ENCODE measurements around the gene NR2E1. TPM values are rescaled to one million over a fixed set of nuclear protein-coding genes. Genes with fewer than 3 reads are reported as not detected.

Gene NR2E1
- total RNA-seq, 1 experiment from 2014 or later: not detected

- ChIA-PET POLR2A (no interaction called here), CTCF (interaction anchor here (0.8 to 2.2 kb wide), 2 partner anchors 11 to 370 kb away, joined by 4 read pairs; no protein-coding TSS in a partner anchor)
- BruUV-seq (replicated peaks): no TSS peak
- intact Hi-C loops (cut with micrococcal nuclease): no loop called here
- no peak overlapping the region for H3K4me3 Mint-ChIP-seq (ENCODE audit: unreplicated experiment)
- no peak overlapping the region for H3K27ac Mint-ChIP-seq (ENCODE audit: low read depth, unreplicated experiment)
- H3K9me3 Mint-ChIP-seq (ENCODE audit: unreplicated experiment): no peaks in the 10 kb centered on the region
- DNase-seq (ENCODE audit: unreplicated experiment): no peak
- peaks cover 11% of the 10 kb centered on the region for H3K27me3 Mint-ChIP-seq (ENCODE audit: insufficient read depth, unreplicated experiment)
- TF ChIP-seq CTCF (IDR thresholded peaks at IDR 0.05; ENCODE audit: unreplicated experiment): no peak
- H3K36me3 Mint-ChIP-seq (ENCODE audit: insufficient read depth, unreplicated experiment): no peaks in the 10 kb centered on the region
- peaks cover 4% of the 10 kb centered on the region for H3K4me1 Mint-ChIP-seq (ENCODE audit: insufficient read depth, unreplicated experiment)
These were observed 44.2 kb upstream of the NR2E1 start for GRCh38 chr6:108121612-108122011.

DNA sequence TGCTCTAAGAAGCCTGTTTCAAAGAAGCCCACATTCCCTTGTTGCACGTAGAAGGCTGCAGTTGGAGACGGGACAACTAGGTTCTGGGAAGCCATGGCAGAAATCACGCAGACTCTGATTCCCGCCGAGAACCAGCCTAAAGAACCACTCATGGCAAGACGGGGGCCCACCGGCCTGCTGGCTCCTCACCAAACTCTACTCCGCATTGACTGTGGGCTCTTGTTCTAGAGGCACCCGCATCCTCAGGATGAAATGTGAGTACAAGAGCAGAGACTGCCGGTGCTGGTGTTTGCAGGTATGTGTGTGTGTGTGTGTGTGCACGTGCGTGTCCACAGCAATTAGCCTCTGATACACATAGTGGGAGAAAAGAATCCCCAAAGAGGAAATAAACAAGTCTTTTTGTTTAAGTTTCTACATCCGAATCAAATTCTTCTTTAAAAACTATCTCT is 42.3 kb upstream of the NR2E1 start:
- POLR2A ChIA-PET: no interaction called here
- TF ChIP-seq CTCF (IDR thresholded peaks at IDR 0.05; ENCODE audit: unreplicated experiment): no peak

GRCh38 chr6:108123946-108124345 is 41.9 kb upstream of the NR2E1 start:
- H3K36me3 Mint-ChIP-seq (ENCODE audit: insufficient read depth, unreplicated experiment): no peaks in the 10 kb centered on the region
- BruUV-seq (replicated peaks): no TSS peak
- no peaks in the 10 kb centered on the region for H3K9me3 Mint-ChIP-seq (ENCODE audit: unreplicated experiment)
- no peak for DNase-seq (ENCODE audit: unreplicated experiment)
- no peak overlapping the region for H3K27ac Mint-ChIP-seq (ENCODE audit: low read depth, unreplicated experiment)
- CTCF ChIA-PET: interaction anchor here (0.8 to 2.4 kb wide), 2 partner anchors 9 to 143 kb away, joined by 3 to 7 read pairs; no protein-coding TSS in a partner anchor
- TF ChIP-seq CTCF (IDR thresholded peaks at IDR 0.05; ENCODE audit: unreplicated experiment): no peak
- intact Hi-C loops (cut with micrococcal nuclease): no loop called here
- POLR2A ChIA-PET: interaction anchor here (0.6 kb wide), 1 partner anchor 22 kb away, joined by 3 read pairs; no protein-coding TSS in a partner anchor
- no peaks in the 10 kb centered on the region for H3K27me3 Mint-ChIP-seq (ENCODE audit: insufficient read depth, unreplicated experiment)
- H3K4me3 Mint-ChIP-seq (ENCODE audit: unreplicated experiment): no peak overlapping the region
- peaks cover 2% of the 10 kb centered on the region for H3K4me1 Mint-ChIP-seq (ENCODE audit: insufficient read depth, unreplicated experiment)

More for the DNA sequence above, 42.3 kb upstream of the NR2E1 start:
- no peak for DNase-seq (ENCODE audit: unreplicated experiment)
- CTCF ChIA-PET: interaction anchor here (0.8 to 2.4 kb wide), 2 partner anchors 9 to 143 kb away, joined by 3 to 7 read pairs; no protein-coding TSS in a partner anchor
- no TSS peak for BruUV-seq (replicated peaks)
- H3K27ac Mint-ChIP-seq (ENCODE audit: low read depth, unreplicated experiment): no peak overlapping the region
- H3K4me1 Mint-ChIP-seq (ENCODE audit: insufficient read depth, unreplicated experiment): peaks cover 4% of the 10 kb centered on the region
- no peak overlapping the region for H3K4me3 Mint-ChIP-seq (ENCODE audit: unreplicated experiment)
- H3K9me3 Mint-ChIP-seq (ENCODE audit: unreplicated experiment): no peaks in the 10 kb centered on the region
- no peaks in the 10 kb centered on the region for H3K27me3 Mint-ChIP-seq (ENCODE audit: insufficient read depth, unreplicated experiment)
- intact Hi-C loops (cut with micrococcal nuclease): no loop called here
- no peaks in the 10 kb centered on the region for H3K36me3 Mint-ChIP-seq (ENCODE audit: insufficient read depth, unreplicated experiment)

GRCh38 chr6:108127056-108127455 is 38.8 kb upstream of the NR2E1 start:
- no peaks in the 10 kb centered on the region for H3K36me3 Mint-ChIP-seq (ENCODE audit: insufficient read depth, unreplicated experiment)
- ChIA-PET CTCF (interaction anchor here (0.6 to 2.0 kb wide), 2 partner anchors 27 to 365 kb away, joined by 3 to 7 read pairs; no protein-coding TSS in a partner anchor), POLR2A (interaction anchor here (0.6 kb wide), 1 partner anchor 268 kb away, joined by 3 read pairs; no protein-coding TSS in a partner anchor)
- peaks cover 9% of the 10 kb centered on the region for H3K4me1 Mint-ChIP-seq (ENCODE audit: insufficient read depth, unreplicated experiment)
- BruUV-seq (replicated peaks): no TSS peak
- H3K27ac Mint-ChIP-seq (ENCODE audit: low read depth, unreplicated experiment): no peak overlapping the region
- H3K9me3 Mint-ChIP-seq (ENCODE audit: unreplicated experiment): no peaks in the 10 kb centered on the region
- intact Hi-C loops (cut with micrococcal nuclease): no loop called here
- H3K4me3 Mint-ChIP-seq (ENCODE audit: unreplicated experiment): no peak overlapping the region
- TF ChIP-seq CTCF (IDR thresholded peaks at IDR 0.05; ENCODE audit: unreplicated experiment): no peak
- no peaks in the 10 kb centered on the region for H3K27me3 Mint-ChIP-seq (ENCODE audit: insufficient read depth, unreplicated experiment)
- DNase-seq (ENCODE audit: unreplicated experiment): no peak

Data from MCF 10A (cell line).